Spleen (tissue), 11 donors: ENCODE data around the gene CHCHD3. TPM values are rescaled to one million over a fixed set of nuclear protein-coding genes. Genes with fewer than 3 reads are reported as not detected.

Experiments used
- DNase-seq: peaks from one replicate; pipeline ENCODE4 v3.0.0-alpha.2; 2020
- H3K27ac ChIP-seq, 8 donors: fragments of 200-600 bp; sonication (generic) in 7 of 8; 1 replicate in 4 of 8; 2 replicates in 4 of 8; pipeline versions ENCODE4 v1.5.0 to v1.8.0; 2016 to 2021; ENCODE audit warnings: inconsistent platforms in 4 of 8, mild to moderate bottlenecking in 4 of 8, moderate library complexity in 1 of 8
- H3K27me3 ChIP-seq, 7 donors: fragments of 200-600 bp; sonication (generic) in 6 of 7; replicated peaks in 1 of 7; 1 replicate in 4 of 7; 2 replicates in 3 of 7; pipeline versions ENCODE4 v1.5.0 to v1.8.0; 2016 to 2021; ENCODE audit warnings: inconsistent platforms in 3 of 7, mild to moderate bottlenecking in 1 of 7
- H3K36me3 ChIP-seq, 6 donors: fragments of 200-600 bp; sonication (generic) in 5 of 6; 1 replicate in 4 of 6; 2 replicates in 2 of 6; pipeline versions ENCODE4 v1.5.0 to v1.8.0; 2016 to 2021; ENCODE audit warnings: inconsistent platforms in 2 of 6
- H3K4me1 ChIP-seq, 6 donors: fragments of 200-600 bp; sonication (generic) in 5 of 6; 1 replicate in 3 of 6; 2 replicates in 3 of 6; pipeline versions ENCODE4 v1.5.0 to v1.8.0; 2016 to 2021; ENCODE audit warnings: inconsistent platforms in 3 of 6
- H3K4me3 ChIP-seq, 8 donors: fragments of 200-600 bp; sonication (generic) in 7 of 8; 1 replicate in 4 of 8; 2 replicates in 4 of 8; pipeline versions ENCODE4 v1.5.0 to v1.8.0; 2016 to 2021; ENCODE audit warnings: inconsistent platforms in 4 of 8, mild to moderate bottlenecking in 4 of 8, moderate library complexity in 2 of 8
- H3K9me3 ChIP-seq, 8 donors: fragments of 200-600 bp; sonication (generic) in 7 of 8; 1 replicate in 4 of 8; 2 replicates in 4 of 8; pipeline versions ENCODE4 v1.5.0 to v1.8.0; 2016 to 2021; ENCODE audit warnings: inconsistent platforms in 4 of 8
- CTCF ChIP-seq, 11 experiments: fragments of 200-600 bp in 7 of 11; fragments of 450-650 bp in 4 of 11; sonication (generic) in 4 of 11; IDR thresholded peaks in 8 of 11; conservative IDR thresholded peaks in 3 of 11; 1 replicate in 7 of 11; 2 replicates in 4 of 11; pipeline versions ENCODE4 v1.4.0 to v1.8.0; 2016 to 2021; ENCODE audit warnings: antibody characterized with exemption in 11 of 11, inconsistent platforms in 4 of 11, mild to moderate bottlenecking in 1 of 11
- POLR2A ChIP-seq, 3 donors: fragments of 450-650 bp; IDR thresholded peaks; one replicate each; pipeline ENCODE4 v1.5.1; 2017; ENCODE audit warnings: antibody characterized with exemption in 3 of 3, mild to moderate bottlenecking in 1 of 3
- POLR2AphosphoS5 ChIP-seq, 3 donors: sonication (generic); formaldehyde crosslinking; IDR thresholded peaks; one replicate each; pipeline ENCODE4 v1.5.1; 2017; ENCODE audit warnings: antibody characterized with exemption in 3 of 3
- WGBS, 5 donors: extraction: QIAGEN DNeasy Blood & Tissue Kit in 3 of 5; methylation state at CpG; one replicate each; pipeline versions ENCODE4 v1.1.5 to v1.1.7; 2013 to 2018; 5-methylcytosine and 5-hydroxymethylcytosine counted together
- intact Hi-C: fragments of 100-400 bp; cut with DNase I; formaldehyde crosslinking; loops from one replicate; pipeline ENCODE4 v1.15.0; 2023; ENCODE audit warnings: low total_unique reads
- polyA plus RNA-seq, 3 donors: library from polyadenylated mRNA; stranded (reverse); fragments of 200-250 nt; gene quantifications; one replicate each; pipeline ENCODE4 v1.2.1, GENCODE V29; 2013
- total RNA-seq, 7 donors: library from RNA; depleted of rRNA in 3 of 7; stranded (reverse); fragments of >200 nt in 3 of 7; fragmentation: NEBNext Ultra II Directional in 4 of 7; extraction: Animal tissue kit (Norgen Biotek cat#: 25700) in 4 of 7; gene quantifications; one replicate each; pipeline versions ENCODE4 v1.1.0 to v1.2.1, GENCODE V29; 2016 to 2021
- donor health status: healthy with polysubstance abuse.
- donor health status: DM: no; HTN: no; CAD: no; lungs with moderate emphysema.
- donor health status: DM: no; HTN: no; CAD: no.
- donor health status: Bipolar disorder and iron deficiency.
- donor health status: healthy.
- donor health status: DM: no; HTN: no; CAD: no.
- donor health status: DM: yes; HTN: yes; CAD: no.

Gene CHCHD3
- total and polyA plus RNA-seq, 10 donors: 18.6 to 60.3 (median 38.8) TPM

DNA sequence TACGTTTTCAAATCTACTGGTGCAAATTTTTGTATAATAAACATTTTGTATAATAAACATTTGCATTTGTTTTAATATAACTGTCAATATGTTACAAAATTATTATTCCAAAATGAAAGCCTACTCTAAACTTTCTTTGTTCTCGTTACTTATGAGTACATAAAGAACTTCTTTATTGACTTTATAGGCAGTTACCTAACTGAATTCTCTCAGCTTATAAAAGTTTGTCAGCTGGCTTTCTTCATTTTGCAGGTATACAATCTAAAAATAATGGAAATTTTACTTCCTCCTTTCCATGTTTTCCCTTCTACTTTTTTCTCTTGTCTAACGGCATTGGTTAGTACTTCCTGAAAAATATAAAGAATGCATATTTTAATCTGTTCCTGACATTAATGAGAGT is 137.1 kb downstream of the CHCHD3 start:
- Histone ChIP-seq H3K4me1 (no peaks in the 10 kb centered on the region), H3K36me3 (peaks cover 0 to 16% (median 0%) of the 10 kb centered on the region in 6 donors), H3K27me3 (no peaks in the 10 kb centered on the region), H3K9me3 (no peaks in the 10 kb centered on the region), H3K27ac (no peak overlapping the region), H3K4me3 (no peak overlapping the region)
- no peak for DNase-seq
- intact Hi-C loops: no loop called here
- WGBS, 5 donors: 81 to 88% (median 85%) methylated on average over 3 of the region's 3 CpGs
- TF ChIP-seq CTCF (IDR thresholded peaks at IDR 0.05 in 8 of 11, conservative IDR thresholded peaks at IDR 0.05 in 3 of 11) (no peak), POLR2AphosphoS5 (IDR thresholded peaks at IDR 0.05) (no peak)

DNA sequence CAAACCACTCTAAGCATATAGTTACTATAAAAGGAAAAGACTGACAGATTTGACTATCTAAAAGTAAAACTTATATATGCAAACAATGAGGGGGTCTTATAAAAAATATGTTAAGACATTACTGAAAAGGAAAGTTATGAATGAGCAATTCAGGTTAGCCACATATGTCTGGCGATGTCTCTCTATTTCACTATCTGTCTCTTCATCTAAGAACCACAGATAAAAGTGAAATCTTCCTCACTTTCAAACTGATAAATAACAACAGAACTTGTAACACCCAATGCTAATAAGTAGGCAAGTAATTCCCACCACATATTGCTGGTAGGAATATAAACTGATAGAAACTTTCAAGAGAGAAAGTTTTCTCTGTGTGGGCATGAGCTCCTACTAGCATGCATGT is 138.2 kb downstream of the CHCHD3 start:
- Histone ChIP-seq H3K27me3 (no peaks in the 10 kb centered on the region), H3K27ac (no peak overlapping the region), H3K4me1 (no peaks in the 10 kb centered on the region), H3K4me3 (no peak overlapping the region), H3K36me3 (peaks cover 0 to 11% (median 0%) of the 10 kb centered on the region in 6 donors), H3K9me3 (no peaks in the 10 kb centered on the region)
- DNase-seq: no peak
- intact Hi-C loops: no loop called here
- TF ChIP-seq POLR2A (IDR thresholded peaks at IDR 0.05) (no peak), CTCF (IDR thresholded peaks at IDR 0.05 in 8 of 11, conservative IDR thresholded peaks at IDR 0.05 in 3 of 11) (no peak), POLR2AphosphoS5 (IDR thresholded peaks at IDR 0.05) (no peak)
- 68 to 92% (median 87%) methylated on average over 1 of the region's 1 CpG for WGBS, 5 donors

GRCh38 chr7:132942701-132943100 is 139.2 kb downstream of the CHCHD3 start:
- intact Hi-C loops: no loop called here
- WGBS, 5 donors: 79 to 93% (median 88%) methylated on average over 1 of the region's 1 CpG
- no peak overlapping the region for H3K27ac ChIP-seq

GRCh38 chr7:132941905-132942304 is 140.0 kb downstream of the CHCHD3 start:
- Histone ChIP-seq H3K4me3 (no peak overlapping the region), H3K27me3 (no peaks in the 10 kb centered on the region), H3K27ac (no peak overlapping the region), H3K9me3 (no peaks in the 10 kb centered on the region), H3K4me1 (no peaks in the 10 kb centered on the region), H3K36me3 (peaks cover 0 to 11% (median 0%) of the 10 kb centered on the region in 6 donors)
- intact Hi-C loops: no loop called here
- WGBS, 5 donors: 90 to 96% (median 93%) methylated on average over 4 of the region's 4 CpGs
- TF ChIP-seq CTCF (IDR thresholded peaks at IDR 0.05 in 8 of 11, conservative IDR thresholded peaks at IDR 0.05 in 3 of 11): no peak
- TF ChIP-seq POLR2AphosphoS5 (IDR thresholded peaks at IDR 0.05): no peak
- no peak for TF ChIP-seq POLR2A (IDR thresholded peaks at IDR 0.05)
- DNase-seq: no peak

More at GRCh38 chr7:132942701-132943100, 139.2 kb downstream of the CHCHD3 start:
- Histone ChIP-seq H3K9me3 (no peaks in the 10 kb centered on the region), H3K27me3 (no peaks in the 10 kb centered on the region), H3K4me3 (no peak overlapping the region), H3K36me3 (peaks cover 0 to 11% (median 0%) of the 10 kb centered on the region in 6 donors), H3K4me1 (no peaks in the 10 kb centered on the region)
- TF ChIP-seq CTCF (IDR thresholded peaks at IDR 0.05 in 8 of 11, conservative IDR thresholded peaks at IDR 0.05 in 3 of 11): no peak
- TF ChIP-seq POLR2AphosphoS5 (IDR thresholded peaks at IDR 0.05): no peak
- no peak for TF ChIP-seq POLR2A (IDR thresholded peaks at IDR 0.05)
- DNase-seq: no peak
